Measurements from ENCODE around the gene PLCH1.
A peak's percentile ranks its signal among the peaks of the same experiment; 100 is the strongest.

The PLCH1 gene

DNA sequence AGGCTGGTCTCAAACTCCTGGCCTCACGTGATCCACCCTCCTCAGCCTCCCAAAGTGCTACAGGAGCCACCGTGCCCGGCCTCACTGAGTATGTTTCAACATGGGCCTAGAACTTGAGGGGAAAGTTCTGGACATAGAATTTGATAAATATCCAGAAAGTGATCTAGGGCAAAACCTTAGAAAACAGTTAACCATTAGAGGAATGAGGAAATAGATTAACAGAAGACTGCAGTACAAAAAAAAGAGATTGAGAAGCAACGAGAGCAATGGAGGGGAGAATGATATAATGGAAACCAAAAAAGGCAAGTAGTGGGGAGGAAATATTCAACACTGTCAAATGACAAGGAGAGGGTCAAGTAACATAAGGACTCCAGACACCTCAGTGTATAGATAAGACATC lies 191.5 kb downstream of the PLCH1 start:
- Histone ChIP-seq H3K27me3 (ENCODE audit: control insufficient read depth, low read length) (no peaks in the 10 kb centered on the region), H3K79me2 (ENCODE audit: control insufficient read depth, low read length) (no peaks in the 10 kb centered on the region), H3K4me3 (ENCODE audit: low read length) (peak overlapping the region; percentile 21; the same call in 1 of the 2 replicates), H3K36me3 (ENCODE audit: control insufficient read depth, low read length) (no peaks in the 10 kb centered on the region), H3F3A (ENCODE audit: control insufficient read depth, insufficient read depth) (peaks cover 5% of the 10 kb centered on the region; the same call in 1 of the 2 replicates), H4K20me1 (ENCODE audit: control insufficient read depth, insufficient read depth, low read depth, low read length) (no peaks in the 10 kb centered on the region), H3K4me1 (ENCODE audit: control insufficient read depth, low read length) (peaks cover 66% of the 10 kb centered on the region), H3K9me2 (replicated peaks; ENCODE audit: control insufficient read depth, low read length) (no peaks in the 10 kb centered on the region), H3K4me2 (ENCODE audit: low read length) (peak overlapping the region; percentile 46), H3K27ac (ENCODE audit: low read depth, low read length) (peak overlapping the region; percentile 56), H3K9me3 (ENCODE audit: control insufficient read depth, insufficient read depth, low read length) (no peaks in the 10 kb centered on the region)
- TF ChIP-seq EZH2phosphoT487 (IDR thresholded peaks at IDR 0.05; ENCODE audit: borderline replicate concordance, low read length): no peak
- TF ChIP-seq, protein P1, sequence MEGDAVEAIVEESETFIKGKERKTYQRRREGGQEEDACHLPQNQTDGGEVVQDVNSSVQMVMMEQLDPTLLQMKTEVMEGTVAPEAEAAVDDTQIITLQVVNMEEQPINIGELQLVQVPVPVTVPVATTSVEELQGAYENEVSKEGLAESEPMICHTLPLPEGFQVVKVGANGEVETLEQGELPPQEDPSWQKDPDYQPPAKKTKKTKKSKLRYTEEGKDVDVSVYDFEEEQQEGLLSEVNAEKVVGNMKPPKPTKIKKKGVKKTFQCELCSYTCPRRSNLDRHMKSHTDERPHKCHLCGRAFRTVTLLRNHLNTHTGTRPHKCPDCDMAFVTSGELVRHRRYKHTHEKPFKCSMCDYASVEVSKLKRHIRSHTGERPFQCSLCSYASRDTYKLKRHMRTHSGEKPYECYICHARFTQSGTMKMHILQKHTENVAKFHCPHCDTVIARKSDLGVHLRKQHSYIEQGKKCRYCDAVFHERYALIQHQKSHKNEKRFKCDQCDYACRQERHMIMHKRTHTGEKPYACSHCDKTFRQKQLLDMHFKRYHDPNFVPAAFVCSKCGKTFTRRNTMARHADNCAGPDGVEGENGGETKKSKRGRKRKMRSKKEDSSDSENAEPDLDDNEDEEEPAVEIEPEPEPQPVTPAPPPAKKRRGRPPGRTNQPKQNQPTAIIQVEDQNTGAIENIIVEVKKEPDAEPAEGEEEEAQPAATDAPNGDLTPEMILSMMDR (IDR thresholded peaks at IDR 0.05; ENCODE audit: low read depth, low read length, poor library complexity, severe bottlenecking): no peak

DNA sequence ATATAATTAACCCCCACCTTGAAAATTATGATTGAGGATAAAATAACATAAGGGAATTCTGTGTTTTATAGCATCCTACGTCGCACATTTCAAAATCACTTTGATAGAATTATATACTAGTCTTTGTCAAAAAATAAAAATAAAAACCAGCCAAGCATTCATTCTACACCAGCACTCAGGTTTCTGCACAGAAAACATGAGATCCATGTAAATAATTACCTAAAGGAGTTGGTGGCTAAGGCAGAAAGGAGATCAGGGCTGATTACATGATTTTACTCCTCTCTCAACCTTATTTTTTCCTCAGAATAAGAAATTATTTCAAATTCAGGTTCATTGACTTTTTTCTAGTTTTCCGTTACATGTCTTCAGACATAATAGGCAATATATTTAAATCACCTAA lies 194.5 kb downstream of the PLCH1 start:
- Histone ChIP-seq H3K4me3 (ENCODE audit: low read length) (no peak overlapping the region), H3K4me1 (ENCODE audit: control insufficient read depth, low read length) (peaks cover 67% of the 10 kb centered on the region), H3F3A (ENCODE audit: control insufficient read depth, insufficient read depth) (peaks cover 5% of the 10 kb centered on the region; the same call in 1 of the 2 replicates), H3K36me3 (ENCODE audit: control insufficient read depth, low read length) (no peaks in the 10 kb centered on the region), H3K9me3 (ENCODE audit: control insufficient read depth, insufficient read depth, low read length) (no peaks in the 10 kb centered on the region), H3K4me2 (ENCODE audit: low read length) (no peak overlapping the region), H3K27me3 (ENCODE audit: control insufficient read depth, low read length) (no peaks in the 10 kb centered on the region), H3K79me2 (ENCODE audit: control insufficient read depth, low read length) (no peaks in the 10 kb centered on the region), H4K20me1 (ENCODE audit: control insufficient read depth, insufficient read depth, low read depth, low read length) (no peaks in the 10 kb centered on the region), H3K27ac (ENCODE audit: low read depth, low read length) (no peak overlapping the region), H3K9me2 (replicated peaks; ENCODE audit: control insufficient read depth, low read length) (no peaks in the 10 kb centered on the region)
- no peak for TF ChIP-seq EZH2phosphoT487 (IDR thresholded peaks at IDR 0.05; ENCODE audit: borderline replicate concordance, low read length)
- TF ChIP-seq, protein P1 (IDR thresholded peaks at IDR 0.05; ENCODE audit: low read depth, low read length, poor library complexity, severe bottlenecking): no peak

DNA sequence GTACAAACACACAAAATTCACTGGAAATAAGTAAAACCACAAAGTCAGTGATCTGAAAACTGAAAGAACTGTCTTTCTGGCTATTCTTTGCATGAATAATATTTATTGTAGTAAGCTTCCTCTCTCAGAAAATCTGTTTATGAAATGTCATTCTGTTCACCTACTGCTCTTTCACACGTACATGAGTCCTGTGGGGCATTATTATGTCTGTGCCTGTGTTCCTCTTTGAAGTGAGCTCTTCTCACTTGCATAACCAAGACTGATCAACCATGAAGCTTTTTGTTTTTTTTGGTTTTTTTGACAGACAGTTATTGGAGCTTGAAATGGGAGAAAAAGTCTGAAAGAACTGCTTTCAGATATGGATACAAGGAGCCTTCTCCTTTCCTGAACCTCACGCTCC lies 195.8 kb downstream of the PLCH1 start:
- Histone ChIP-seq H3K27me3 (ENCODE audit: control insufficient read depth, low read length) (no peaks in the 10 kb centered on the region), H3K79me2 (ENCODE audit: control insufficient read depth, low read length) (no peaks in the 10 kb centered on the region), H3K9me3 (ENCODE audit: control insufficient read depth, insufficient read depth, low read length) (no peaks in the 10 kb centered on the region), H3K4me1 (ENCODE audit: control insufficient read depth, low read length) (peaks cover 54% of the 10 kb centered on the region), H3K27ac (ENCODE audit: low read depth, low read length) (peak overlapping the region; percentile 67), H3K9me2 (replicated peaks; ENCODE audit: control insufficient read depth, low read length) (no peaks in the 10 kb centered on the region), H3K4me2 (ENCODE audit: low read length) (peak overlapping the region; percentile 54), H3K4me3 (ENCODE audit: low read length) (peak overlapping the region; percentile 16; the same call in 1 of the 2 replicates), H3K36me3 (ENCODE audit: control insufficient read depth, low read length) (no peaks in the 10 kb centered on the region), H3F3A (ENCODE audit: control insufficient read depth, insufficient read depth) (peaks cover 5% of the 10 kb centered on the region; the same call in 1 of the 2 replicates), H4K20me1 (ENCODE audit: control insufficient read depth, insufficient read depth, low read depth, low read length) (no peaks in the 10 kb centered on the region)
- no peak for TF ChIP-seq EZH2phosphoT487 (IDR thresholded peaks at IDR 0.05; ENCODE audit: borderline replicate concordance, low read length)
- TF ChIP-seq, protein P1 (IDR thresholded peaks at IDR 0.05; ENCODE audit: low read depth, low read length, poor library complexity, severe bottlenecking): no peak
